NCI-H446 treated with DMSO at 0.1 percent for 48 hours (cell line): Measurements from ENCODE around the gene ARHGAP4.
A peak's percentile ranks its signal among the peaks of the same experiment; 100 is the strongest.

Source experiments
- DNase-seq: peaks from one replicate; lab custom pipeline; 2025; lab: John Stamatoyannopoulos, UW

Gene ARHGAP4

DNA sequence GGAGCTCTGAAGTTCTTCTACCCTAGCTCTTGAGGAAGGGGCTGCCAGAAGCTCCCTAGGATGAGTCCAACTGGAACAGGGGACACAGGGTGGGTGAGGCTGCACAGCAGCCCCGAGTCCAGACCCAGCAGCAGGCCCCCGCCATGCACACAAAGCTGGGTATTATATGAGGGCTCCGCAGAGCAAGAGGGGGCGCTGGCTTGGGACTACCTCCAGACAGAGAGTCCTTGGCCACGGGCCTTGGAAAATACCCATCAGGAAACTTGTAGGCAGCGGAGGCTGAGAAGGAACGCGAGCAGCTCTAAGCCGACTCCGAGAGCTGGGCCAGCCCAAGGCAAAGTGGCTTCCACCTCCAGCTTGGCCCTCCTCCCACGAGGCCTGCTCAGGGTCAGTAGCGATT lies 37.5 kb upstream of the ARHGAP4 start:
- no peak for DNase-seq

DNA sequence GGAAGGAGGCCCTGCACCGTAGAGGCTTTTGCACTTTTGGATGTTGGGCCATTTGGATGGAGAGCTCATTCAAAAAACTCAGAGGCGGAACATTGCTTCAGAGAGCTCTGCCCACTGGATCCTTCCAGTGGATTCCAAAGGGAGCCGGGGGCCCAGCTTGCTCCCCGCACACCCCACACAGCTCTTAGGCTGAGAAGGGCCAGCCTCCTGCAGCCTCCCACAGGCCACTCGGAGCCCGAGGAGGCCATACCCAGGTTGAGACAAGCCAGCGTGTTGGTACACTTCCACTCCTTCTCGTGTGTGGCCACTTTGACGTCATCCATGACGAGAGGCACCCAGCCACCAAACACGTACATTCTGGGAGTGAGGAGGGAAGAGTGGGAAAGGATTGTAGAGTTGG lies 35.2 kb upstream of the ARHGAP4 start:
- no peak for DNase-seq

DNA sequence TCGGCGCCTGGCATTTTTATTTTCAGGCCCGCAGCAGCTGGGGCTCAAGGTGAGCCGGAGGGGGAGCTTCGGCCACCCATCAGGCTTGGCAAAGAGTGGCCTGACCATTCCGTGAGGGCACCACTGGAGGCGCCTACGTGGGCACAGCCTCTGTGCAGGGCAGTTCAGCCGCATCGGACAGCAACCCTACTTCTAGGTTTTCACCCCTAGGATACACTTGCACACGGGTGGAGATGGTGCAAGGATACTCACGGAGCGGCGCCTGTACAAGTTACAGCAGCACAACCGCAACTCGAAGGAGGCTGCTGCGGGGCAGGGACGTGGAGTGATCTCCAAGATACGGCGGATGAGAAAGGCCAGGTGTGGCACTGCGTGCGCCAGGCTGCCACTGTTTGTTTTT lies 34.7 kb upstream of the ARHGAP4 start:
- no peak for DNase-seq

- no peak for DNase-seq
Observed at GRCh38 chrX:153960077-153960476, 34.0 kb upstream of the ARHGAP4 start.

DNA sequence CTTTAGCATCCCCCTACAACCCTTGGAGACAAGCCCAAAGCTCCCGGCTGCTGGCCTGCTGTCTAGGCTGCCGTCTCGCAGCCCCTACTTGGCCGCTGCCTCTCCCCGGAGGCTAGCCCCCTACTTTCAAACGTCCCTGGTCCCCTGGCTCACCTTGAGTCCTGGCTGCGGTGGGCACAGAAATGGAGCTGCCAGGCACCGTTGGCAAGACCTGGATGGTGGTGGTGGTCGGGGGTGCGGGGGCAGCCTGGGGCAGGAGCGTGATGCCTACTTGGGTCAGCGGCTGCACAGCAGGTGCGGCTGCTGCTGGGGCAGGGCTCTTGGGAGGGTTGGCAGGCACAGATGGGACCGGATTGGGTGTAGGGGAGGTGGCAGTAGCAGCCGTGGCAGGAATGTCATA lies 33.6 kb upstream of the ARHGAP4 start:
- DNase-seq, result no peak

GRCh38 chrX:153958605-153959004 lies 32.5 kb upstream of the ARHGAP4 start:
- DNase-seq, result no peak

- no peak for DNase-seq
Observed at GRCh38 chrX:153957224-153957623, 31.2 kb upstream of the ARHGAP4 start.

- no peak for DNase-seq
Observed at GRCh38 chrX:153956044-153956907, 30.2 kb upstream of the ARHGAP4 start.

DNA sequence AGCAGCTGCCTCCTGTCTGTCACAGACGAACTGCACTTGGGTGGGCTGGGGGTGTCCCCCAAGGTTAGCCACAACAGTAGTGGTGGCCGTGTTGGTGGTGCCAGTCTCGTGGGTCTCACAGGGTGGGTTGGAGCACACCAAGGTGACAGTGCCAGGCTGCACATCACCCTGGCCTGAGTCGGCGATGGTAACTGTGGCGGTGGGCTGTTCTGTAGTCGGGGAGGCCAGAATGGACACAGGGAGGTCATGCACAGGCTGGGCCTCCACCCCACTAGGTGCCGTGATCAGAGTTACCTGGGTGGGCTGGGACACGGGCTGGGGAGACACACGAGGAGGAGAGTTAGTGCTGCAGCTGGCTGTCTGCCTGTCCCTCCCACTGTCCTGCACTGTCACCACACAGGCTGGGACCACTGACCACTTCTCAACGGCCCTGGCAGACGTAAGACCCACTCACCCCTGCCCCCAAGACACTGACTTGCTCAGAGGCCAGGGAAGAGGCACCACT lies 29.2 kb upstream of the ARHGAP4 start:
- no peak for DNase-seq

DNA sequence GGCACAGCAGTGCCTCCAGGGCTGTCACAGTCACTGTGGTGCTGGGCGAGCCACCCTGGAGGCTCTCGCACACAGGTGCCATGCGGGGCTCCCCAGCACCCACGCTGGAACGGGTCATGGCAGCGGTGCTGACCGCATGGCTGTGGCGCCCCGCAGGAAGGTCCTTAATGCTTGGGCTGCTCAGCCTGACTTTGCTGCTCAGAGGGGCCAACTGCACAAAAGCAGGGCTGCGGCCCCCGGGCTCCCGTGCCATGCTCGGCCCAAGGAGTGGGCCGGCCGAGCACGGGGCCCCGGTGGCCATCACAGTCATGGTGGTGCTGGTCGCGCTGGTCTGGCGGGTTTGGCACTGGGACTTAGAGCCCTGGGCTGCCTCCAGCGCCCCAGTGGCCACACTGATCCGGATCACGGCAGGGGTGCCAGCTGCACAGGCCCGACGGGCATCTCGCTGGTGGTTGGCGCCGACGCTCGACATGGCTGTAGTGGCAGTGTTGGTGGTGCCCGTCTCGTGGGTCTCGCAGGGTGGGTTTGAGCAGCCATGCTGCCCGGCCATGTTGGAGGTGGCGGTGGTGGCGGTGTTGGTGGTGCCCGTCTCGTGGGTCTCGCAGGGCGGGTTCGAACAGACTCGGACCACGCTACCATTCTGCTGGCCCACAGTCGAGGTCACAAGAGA lies 28.6 kb upstream of the ARHGAP4 start:
- no peak for DNase-seq

- no peak for DNase-seq
Observed at GRCh38 chrX:153953892-153954557, 28.0 kb upstream of the ARHGAP4 start.

DNA sequence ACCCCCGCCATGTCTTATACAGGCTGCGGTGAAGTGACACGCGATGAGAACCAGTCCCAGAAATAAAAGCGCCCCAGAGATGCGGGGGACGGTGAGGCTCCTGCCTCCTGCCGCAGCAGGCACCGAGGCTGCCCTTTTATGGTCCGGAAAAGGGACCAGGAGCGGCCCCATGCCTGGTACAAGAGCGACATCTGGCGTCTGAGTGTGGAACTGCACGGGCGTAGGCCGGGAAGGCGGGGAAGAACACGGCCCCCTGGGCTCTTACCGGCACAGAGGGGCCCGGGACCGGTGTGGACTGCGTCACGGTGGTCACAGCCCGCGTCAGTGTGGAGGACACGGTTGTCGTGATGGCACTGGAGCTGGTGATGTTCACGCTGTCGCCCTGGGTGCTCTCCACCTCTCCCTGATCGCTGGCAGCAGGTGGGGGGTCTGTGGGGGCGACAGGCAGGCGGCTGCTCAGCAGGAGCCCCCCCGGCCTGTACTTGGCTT lies 27.3 kb upstream of the ARHGAP4 start:
- no peak for DNase-seq

- no peak for DNase-seq
Observed at GRCh38 chrX:153952373-153953026, 26.4 kb upstream of the ARHGAP4 start.

GRCh38 chrX:153951683-153952372 lies 25.8 kb upstream of the ARHGAP4 start:
- no peak for DNase-seq

GRCh38 chrX:153950127-153950526 lies 24.1 kb upstream of the ARHGAP4 start:
- no peak for DNase-seq

DNA sequence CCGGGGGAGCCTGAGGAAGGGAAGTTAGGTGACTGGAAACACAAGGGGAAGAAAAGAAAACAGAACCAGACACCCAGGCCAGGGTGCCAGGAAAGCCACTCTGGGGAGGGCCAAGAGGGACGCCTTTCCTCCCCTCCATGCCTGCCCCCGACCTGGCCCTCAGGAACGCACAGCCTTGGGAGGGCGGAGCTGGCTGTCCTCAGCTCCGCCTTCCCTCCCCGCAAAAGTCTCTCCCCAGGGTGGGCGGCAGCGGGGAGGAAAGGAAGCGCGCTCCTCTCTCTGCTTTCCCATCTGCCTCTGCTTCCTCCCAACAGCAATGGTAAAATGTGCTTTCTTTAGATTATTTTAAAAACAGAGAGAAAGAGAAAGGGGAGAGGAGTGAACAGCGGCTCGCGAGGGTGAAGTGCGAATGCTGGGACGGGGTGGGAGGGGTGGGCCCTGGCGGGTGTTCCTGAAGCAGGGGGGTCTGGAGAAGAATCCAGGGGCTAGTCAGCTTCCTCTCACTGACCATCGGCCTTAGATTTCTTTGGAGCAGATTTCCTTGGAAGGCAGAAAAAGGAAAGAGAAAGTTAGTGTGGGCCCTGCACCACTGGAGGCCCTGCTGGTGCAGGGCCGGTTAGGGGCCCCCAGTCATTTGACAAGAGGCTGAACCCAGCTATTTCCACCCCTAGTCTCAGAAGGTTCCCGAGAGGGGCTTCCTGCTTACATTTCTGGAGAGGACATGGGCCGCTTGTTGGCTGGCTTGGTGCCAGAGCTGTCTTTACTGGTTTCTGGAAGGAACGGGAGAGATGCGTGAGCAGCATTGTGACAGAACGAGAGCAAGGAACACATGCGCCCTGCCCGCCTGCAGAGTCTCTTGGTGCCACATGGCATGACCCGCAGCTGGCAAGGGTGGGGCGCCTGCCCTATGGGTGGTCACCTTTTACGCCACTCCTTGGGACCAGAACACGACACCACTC lies 23.1 kb upstream of the ARHGAP4 start:
- DNase-seq, result no peak

DNA sequence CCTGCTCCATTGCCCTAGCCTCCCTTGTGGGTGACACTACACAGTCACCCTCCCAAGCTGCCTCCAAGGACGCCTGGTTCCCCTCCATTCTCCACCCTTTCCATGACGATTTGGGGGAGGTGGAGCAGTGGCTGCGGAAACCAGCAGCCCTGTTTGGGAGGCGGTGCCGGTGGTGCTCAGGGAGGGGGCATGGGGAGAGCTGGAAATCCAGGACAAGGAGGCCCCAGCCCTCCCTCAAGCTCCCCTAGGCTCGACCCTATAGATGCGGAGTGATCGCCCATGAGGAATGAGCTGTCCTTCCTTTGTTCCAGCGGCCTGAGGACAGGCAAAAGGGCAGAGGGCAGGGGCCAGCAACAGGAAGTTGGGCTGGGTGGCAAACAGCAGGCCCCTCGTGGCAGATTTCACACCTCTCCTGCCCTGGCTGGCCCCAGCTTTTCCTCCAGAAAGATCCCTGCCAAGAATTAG lies 22.0 kb upstream of the ARHGAP4 start:
- no peak for DNase-seq

GRCh38 chrX:153947009-153947769 lies 21.1 kb upstream of the ARHGAP4 start:
- DNase-seq, result peak; percentile 6
